H9 (cell line): ENCODE measurements around the gene LMTK3. TPM values are rescaled to one million over a fixed set of nuclear protein-coding genes. Genes with fewer than 3 reads are reported as not detected.
A peak's percentile ranks its signal among the peaks of the same experiment; 100 is the strongest.

Experiments used
- DNase-seq: peaks from one replicate; pipeline ENCODE4 v3.0.0-alpha.2; 2017
- H2AFZ ChIP-seq: one replicate; pipeline ENCODE4 v1.6.1; 2013; ENCODE audit warnings: mild to moderate bottlenecking, low read length, control low read depth, moderate library complexity
- H2AK5ac ChIP-seq: 2 replicates; pipeline ENCODE4 v1.6.1; 2013; ENCODE audit warnings: low read length, control low read depth, mixed read lengths; ENCODE audit not compliant: insufficient read length
- H2BK120ac ChIP-seq: one replicate; pipeline ENCODE4 v1.6.1; 2013; ENCODE audit warnings: low read depth, mild to moderate bottlenecking, low read length, control low read depth, inconsistent platforms; ENCODE audit not compliant: poor library complexity, severe bottlenecking
- H2BK12ac ChIP-seq: 2 replicates; pipeline ENCODE4 v1.6.1; 2013; ENCODE audit warnings: low read length, control low read depth, mixed read lengths, low read depth; ENCODE audit not compliant: insufficient read length
- H2BK15ac ChIP-seq: 2 replicates; pipeline ENCODE4 v1.6.1; 2013; ENCODE audit warnings: low read depth, low read length, control low read depth
- H2BK20ac ChIP-seq: one replicate; pipeline ENCODE4 v1.6.1; 2013; ENCODE audit warnings: low read depth, mild to moderate bottlenecking, low read length, control low read depth, inconsistent platforms; ENCODE audit not compliant: poor library complexity, severe bottlenecking
- H2BK5ac ChIP-seq: 2 replicates; pipeline ENCODE4 v1.6.1; 2013; ENCODE audit warnings: low read length, control low read depth, mixed read lengths; ENCODE audit not compliant: insufficient read length
- H3K14ac ChIP-seq: 2 replicates; pipeline ENCODE4 v1.6.1; 2013; ENCODE audit warnings: low read length, control low read depth; ENCODE audit not compliant: insufficient read depth
- H3K18ac ChIP-seq: 2 replicates; pipeline ENCODE4 v1.6.1; 2013; ENCODE audit warnings: low read depth, mild to moderate bottlenecking, mixed read lengths, low read length, control low read depth; ENCODE audit not compliant: insufficient read length
- H3K23ac ChIP-seq: 2 replicates; pipeline ENCODE4 v1.6.1; 2013; ENCODE audit warnings: low read length, control low read depth, mixed read lengths, low read depth; ENCODE audit not compliant: insufficient read length
- H3K23me2 ChIP-seq: 2 replicates; pipeline ENCODE4 v1.6.1; 2013; ENCODE audit warnings: low read depth, mild to moderate bottlenecking, mixed read lengths, low read length, control low read depth; ENCODE audit not compliant: insufficient read length, poor library complexity, severe bottlenecking
- H3K27ac ChIP-seq: 2 replicates; pipeline ENCODE4 v1.5.1; 2013; ENCODE audit warnings: low read length, control low read depth, mixed read lengths, low read depth; ENCODE audit not compliant: insufficient read length
- H3K27me3 ChIP-seq: 2 replicates; pipeline ENCODE4 v1.6.1; 2013; ENCODE audit warnings: low read length, control low read depth, inconsistent platforms; ENCODE audit not compliant: insufficient read depth
- H3K4ac ChIP-seq: 2 replicates; pipeline ENCODE4 v1.6.1; 2013; ENCODE audit warnings: low read depth, mild to moderate bottlenecking, control low read depth, inconsistent platforms, low read length, moderate library complexity
- H3K4me1 ChIP-seq: 2 replicates; pipeline ENCODE4 v1.6.1; 2013; ENCODE audit warnings: low read length, control low read depth, inconsistent platforms; ENCODE audit not compliant: insufficient read depth
- H3K4me2 ChIP-seq: 2 replicates; pipeline ENCODE4 v1.6.1; 2013; ENCODE audit warnings: low read length, control low read depth, mixed read lengths; ENCODE audit not compliant: insufficient read length, insufficient read depth
- H3K56ac ChIP-seq: 2 replicates; pipeline ENCODE4 v1.6.1; 2013; ENCODE audit warnings: low read depth, mild to moderate bottlenecking, mixed read lengths, low read length, control low read depth; ENCODE audit not compliant: insufficient read length
- H3K79me1 ChIP-seq: 2 replicates; pipeline ENCODE4 v1.6.1; 2013; ENCODE audit warnings: low read depth, mild to moderate bottlenecking, moderate library complexity, low read length, control low read depth, inconsistent platforms; ENCODE audit not compliant: insufficient read depth, poor library complexity, severe bottlenecking
- H3K79me2 ChIP-seq: 2 replicates; pipeline ENCODE4 v1.6.1; 2013; ENCODE audit warnings: low read length, control low read depth, inconsistent platforms; ENCODE audit not compliant: insufficient read depth
- H3K9ac ChIP-seq: 2 replicates; pipeline ENCODE4 v1.6.1; 2013; ENCODE audit warnings: low read length, control low read depth, mixed read lengths; ENCODE audit not compliant: insufficient read length; ENCODE audit errors: extremely low read depth
- H3K9me3 ChIP-seq: one replicate; pipeline ENCODE4 v1.6.1; 2013; ENCODE audit warnings: low read depth, low read length, inconsistent platforms; ENCODE audit not compliant: control insufficient read depth
- H3T11ph ChIP-seq: one replicate; pipeline ENCODE4 v1.6.1; 2013; ENCODE audit warnings: mild to moderate bottlenecking, low read length, control low read depth, inconsistent platforms
- H4K20me1 ChIP-seq: one replicate; pipeline ENCODE4 v1.6.1; 2013; ENCODE audit not compliant: control insufficient read depth, insufficient read length, insufficient read depth
- H4K5ac ChIP-seq: 2 replicates; pipeline ENCODE4 v1.6.1; 2013; ENCODE audit warnings: low read depth, mild to moderate bottlenecking, mixed read lengths, low read length, control low read depth; ENCODE audit not compliant: insufficient read length
- H4K8ac ChIP-seq: replicated peaks from 2 replicates; pipeline ENCODE4 v1.6.1; 2013; ENCODE audit warnings: low read length, control low read depth, mixed read lengths, low read depth; ENCODE audit not compliant: insufficient read length
- H4K91ac ChIP-seq: 2 replicates; pipeline ENCODE4 v1.6.1; 2013; ENCODE audit warnings: low read depth, mild to moderate bottlenecking, moderate library complexity, mixed read lengths, low read length, control low read depth; ENCODE audit not compliant: insufficient read length
- H3K27ac Mint-ChIP-seq, 3 experiments: 2 replicates in 2 of 3; 3 replicates in 1 of 3; pipeline ENCODE4 v1.8.0; 2020 to 2021; ENCODE audit warnings: mixed read lengths in 3 of 3, mild to moderate bottlenecking in 1 of 3, moderate library complexity in 1 of 3
- H3K27me3 Mint-ChIP-seq: 2 replicates; pipeline ENCODE4 v1.8.0; 2021; ENCODE audit warnings: low read depth, mild to moderate bottlenecking, moderate library complexity, mixed read lengths
- H3K36me3 Mint-ChIP-seq, 3 experiments: 2 replicates in 2 of 3; 3 replicates in 1 of 3; pipeline ENCODE4 v1.8.0; 2020 to 2021; ENCODE audit warnings: low read depth in 3 of 3, mixed read lengths in 3 of 3; ENCODE audit not compliant: insufficient read depth in 1 of 3
- H3K4me1 Mint-ChIP-seq, 2 experiments: 2 replicates each; pipeline ENCODE4 v1.8.0; 2020; ENCODE audit warnings: mixed read lengths in 2 of 2
- H3K4me3 Mint-ChIP-seq, 2 experiments: 2 replicates in 1 of 2; 3 replicates in 1 of 2; pipeline ENCODE4 v1.8.0; 2020 to 2021; ENCODE audit warnings: mild to moderate bottlenecking in 2 of 2, mixed read lengths in 2 of 2, moderate library complexity in 1 of 2
- H3K9me3 Mint-ChIP-seq, 2 experiments: 2 replicates in 1 of 2; 3 replicates in 1 of 2; pipeline ENCODE4 v1.8.0; 2020; ENCODE audit warnings: mild to moderate bottlenecking in 2 of 2, mixed read lengths in 2 of 2, moderate library complexity in 1 of 2
- CTCF ChIP-seq: fragments of 200-600 bp; sonication (generic); conservative IDR thresholded peaks from 3 replicates; pipeline ENCODE4 v1.8.0; 2021; ENCODE audit warnings: antibody characterized with exemption, mild to moderate bottlenecking
- WGBS: extraction: QIAGEN DNeasy Blood & Tissue Kit; methylation state at CpG from one replicate; pipeline ENCODE4 v1.1.7; 2013; ENCODE audit warnings: missing lambda C conversion rate, low lambda C conversion rate, mixed read lengths; ENCODE audit not compliant: insufficient read length; ENCODE audit errors: extremely low coverage; 5-methylcytosine and 5-hydroxymethylcytosine counted together
- total RNA-seq: library from RNA; stranded (reverse); gene quantifications from 2 replicates; pipeline ENCODE4 v1.2.1, GENCODE V29; 2021

Gene LMTK3
- total RNA-seq, 1 experiment from 2014 or later: 14.4 TPM

DNA sequence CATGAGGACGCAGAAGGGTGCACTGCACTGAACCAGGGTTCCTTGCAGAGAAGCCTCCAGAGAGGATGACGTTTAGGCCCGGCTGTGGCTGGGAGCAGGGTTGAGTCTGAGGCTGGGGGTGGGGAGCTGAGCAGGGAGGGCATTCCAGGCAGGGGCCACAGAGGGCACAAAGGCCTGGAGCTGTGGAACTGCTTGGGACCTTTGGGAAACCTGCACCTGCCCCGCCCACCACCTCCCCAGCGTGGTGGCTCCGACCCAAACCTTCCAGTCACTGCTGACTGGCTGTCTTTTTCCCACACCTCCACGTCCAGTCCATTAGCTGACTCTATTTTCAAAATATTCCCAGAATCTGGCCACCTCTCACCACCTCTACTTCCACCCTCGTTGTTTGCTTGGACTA lies 4.9 kb upstream of the LMTK3 start:
- no peak overlapping the region for H2BK120ac ChIP-seq
- H2BK15ac ChIP-seq: no peak overlapping the region; the same call in 1 of the 2 replicates
- H4K5ac ChIP-seq: no peak overlapping the region
- H3K14ac ChIP-seq: no peak overlapping the region; the same call in 1 of the 2 replicates
- no peak overlapping the region for H2AK5ac ChIP-seq
- Mint-ChIP-seq H3K9me3 (no peaks in the 10 kb centered on the region), H3K4me1 (peaks cover 10 to 29% of the 10 kb centered on the region in 2 experiments), H3K4me3 (no peak overlapping the region), H3K27me3 (peaks cover 4% of the 10 kb centered on the region), H3K36me3 (no peaks in the 10 kb centered on the region), H3K27ac (peak overlapping the region in 1 of 3 experiments; percentile 32; a peak in 3 of 7 replicates)
- H3K9ac ChIP-seq: no peak overlapping the region
- no peak overlapping the region for H2BK5ac ChIP-seq
- no peak overlapping the region for H3T11ph ChIP-seq
- H2BK12ac ChIP-seq: no peak overlapping the region
- H3K9me3 ChIP-seq: no peaks in the 10 kb centered on the region
- no peak overlapping the region for H3K23ac ChIP-seq
- WGBS: no CpG with 5 or more reads among the region's 8 CpGs
- no peaks in the 10 kb centered on the region for H4K20me1 ChIP-seq
- H3K4ac ChIP-seq: no peak overlapping the region
- H3K79me1 ChIP-seq: no peaks in the 10 kb centered on the region
- no peak overlapping the region for H3K18ac ChIP-seq
- no peak overlapping the region for H3K4me2 ChIP-seq
- no peaks in the 10 kb centered on the region for H3K79me2 ChIP-seq
- no peak overlapping the region for H4K8ac ChIP-seq
- H3K27ac ChIP-seq: no peak overlapping the region
- peaks cover 2% of the 10 kb centered on the region; the same call in 1 of the 2 replicates for H3K27me3 ChIP-seq
- no peak for TF ChIP-seq CTCF
- no peaks in the 10 kb centered on the region; the same call in 1 of the 2 replicates for H3K4me1 ChIP-seq
- no peaks in the 10 kb centered on the region for H3K23me2 ChIP-seq
- no peak overlapping the region for H2BK20ac ChIP-seq
- H2AFZ ChIP-seq: no peak overlapping the region
- H3K56ac ChIP-seq: no peak overlapping the region
- no peak overlapping the region for H4K91ac ChIP-seq
- no peak for DNase-seq
